Heart left ventricle (tissue), 16 donors: Measurements from ENCODE around the gene PLB1. TPM values are rescaled to one million over a fixed set of nuclear protein-coding genes. Genes with fewer than 3 reads are reported as not detected.

Experiments used
- ATAC-seq, 4 donors: fragments of 200-7000 bp; cut with Tn5 transposase; one replicate each; pipeline ENCODE4 v1.9.1; 2020 to 2022; ENCODE audit warnings: moderate library complexity in 4 of 4, mild to moderate bottlenecking in 3 of 4, moderate number of reproducible peaks in 1 of 4
- DNase-seq, 5 donors: peaks; one replicate each; pipeline ENCODE4 v3.0.0-alpha.2; 2020
- H3K27ac ChIP-seq, 12 donors: fragments of 200-600 bp; sonication (generic) in 4 of 12; one replicate each; pipeline versions ENCODE4 v1.5.0 to v1.8.0; 2016 to 2022; ENCODE audit warnings: mild to moderate bottlenecking in 2 of 12
- H3K27me3 ChIP-seq, 9 donors: fragments of 200-600 bp; sonication (generic) in 2 of 9; one replicate each; pipeline versions ENCODE4 v1.5.1 to v1.8.0; 2016 to 2022; ENCODE audit warnings: mild to moderate bottlenecking in 3 of 9
- H3K36me3 ChIP-seq, 9 donors: fragments of 200-600 bp; sonication (generic) in 2 of 9; one replicate each; pipeline versions ENCODE4 v1.5.0 to v1.8.0; 2018 to 2022; ENCODE audit warnings: mild to moderate bottlenecking in 2 of 9
- H3K4me1 ChIP-seq, 12 donors: fragments of 200-600 bp; sonication (generic) in 4 of 12; one replicate each; pipeline versions ENCODE4 v1.5.0 to v1.8.0; 2016 to 2022; ENCODE audit warnings: mild to moderate bottlenecking in 3 of 12
- H3K4me3 ChIP-seq, 12 donors: fragments of 200-600 bp; sonication (generic) in 4 of 12; one replicate each; pipeline versions ENCODE4 v1.5.0 to v1.8.0; 2017 to 2022; ENCODE audit warnings: mild to moderate bottlenecking in 9 of 12, moderate library complexity in 4 of 12
- H3K9me3 ChIP-seq, 12 donors: fragments of 200-600 bp; sonication (generic) in 4 of 12; one replicate each; pipeline versions ENCODE4 v1.5.0 to v1.8.0; 2016 to 2022; ENCODE audit warnings: mild to moderate bottlenecking in 1 of 12
- CTCF ChIP-seq, 12 donors: fragments of 200-600 bp; sonication (generic) in 4 of 12; IDR thresholded peaks; one replicate each; pipeline versions ENCODE4 v1.5.0 to v1.8.0; 2018 to 2022; ENCODE audit warnings: antibody characterized with exemption in 12 of 12, mild to moderate bottlenecking in 5 of 12
- POLR2A ChIP-seq, 2 donors: fragments of 450-650 bp; IDR thresholded peaks; one replicate each; pipeline ENCODE4 v1.6.1; 2017; ENCODE audit warnings: antibody characterized with exemption in 2 of 2, mild to moderate bottlenecking in 2 of 2, moderate library complexity in 2 of 2
- WGBS, 4 donors: extraction: QIAGEN DNeasy Blood & Tissue Kit in 2 of 4; methylation state at CpG; one replicate each; pipeline versions ENCODE4 v1.1.5 to v1.1.7; 2013 to 2018; 5-methylcytosine and 5-hydroxymethylcytosine counted together
- intact Hi-C, 10 donors: fragments of 100-400 bp; cut with DNase I; formaldehyde crosslinking; loops; one replicate each; pipeline versions ENCODE4 v1.11.1 to v1.14.2; 2022
- polyA plus RNA-seq, 2 donors: library from polyadenylated mRNA; stranded (reverse); fragments of 200-250 nt; gene quantifications; one replicate each; pipeline ENCODE4 v1.2.3, GENCODE V29; 2013
- total RNA-seq, 9 donors: library from RNA; depleted of rRNA in 2 of 9; stranded (reverse); fragments of >200 nt in 2 of 9; fragmentation: NEBNext Ultra II Directional in 3 of 9; extraction: Animal tissue kit (Norgen Biotek cat#: 25700) in 3 of 9; gene quantifications; one replicate each; pipeline versions ENCODE4 v1.1.0 to v1.2.4, GENCODE V29; 2016 to 2023
- donor health status: ischemic (EF 13 %, LVEDD 7.1; RV severe dilation, severe dysfunction).
- donor health status: healthy with polysubstance abuse.
- donor health status: DM: no; HTN: yes; CAD: no.
- donor health status: DM: no; HTN: no; CAD: no.
- donor health status: ischemic (EF 25% LVEDD 6.9; RV normal size, moderate dysfunction).
- donor health status: ischemic (EF 25% LVEDD 5.7; RV mildly dilated, moderate dysfunction).
- donor health status: healthy.
- donor health status: DM: yes; HTN: yes; CAD: no.
- donor health status: ischemic (EF 35%, LVEDD 5.7; RV mildly dilated, moderate dysfunction).
- donor health status: nonischemic (EF 11% LVEDD 7.7; RV severe dilation, severe dysfunction).
- donor health status: DM: yes; HTN: yes; CAD: no.
- donor health status: PGD.
- donor health status: ischemic (EF 29% LVEDD 5.4; RV normal size, mild dysfunction).
- donor health status: nonischemic (EF 23%, LVEDD 6.1; RV moderate dilation, normal function).

The PLB1 gene
- total and polyA plus RNA-seq, 11 donors, result 0.35 to 5.5 (median 1.3) TPM

- WGBS, 4 donors, result 36 to 39% (median 38%) methylated on average over 11 of the region's 11 CpGs
- Histone ChIP-seq H3K4me1 (peaks cover 8 to 60% (median 39%) of the 10 kb centered on the region in 12 donors), H3K9me3 (peaks cover 0 to 4% (median 0%) of the 10 kb centered on the region in 12 donors), H3K27ac (peak overlapping the region in 11 of 12 donors; percentile 43 to 80 (median 69)), H3K27me3 (no peaks in the 10 kb centered on the region), H3K36me3 (no peaks in the 10 kb centered on the region), H3K4me3 (no peak overlapping the region)
- peak in 4 of 5 donors; percentile 42 to 78 (median 51) for DNase-seq
- intact Hi-C loops, result no loop called here
- TF ChIP-seq POLR2A (IDR thresholded peaks at IDR 0.05) (no peak), CTCF (IDR thresholded peaks at IDR 0.05) (no peak)
- ATAC-seq, result peak in 3 of 4 donors; percentile 44 to 64 (median 45)
Observed at GRCh38 chr2:28678175-28678855, 182.5 kb downstream of the PLB1 start.

- ATAC-seq (no peak), DNase-seq (no peak)
- H3K4me1 ChIP-seq, result peaks cover 13 to 66% (median 46%) of the 10 kb centered on the region in 12 donors
- WGBS, 4 donors, result 81 to 100% (median 94%) methylated on average over 1 of the region's 1 CpG
- intact Hi-C loops, result no loop called here
- peak overlapping the region in 11 of 12 donors; percentile 43 to 80 (median 69) for H3K27ac ChIP-seq
- H3K36me3 ChIP-seq, result no peaks in the 10 kb centered on the region
- H3K9me3 ChIP-seq, result no peaks in the 10 kb centered on the region
- TF ChIP-seq POLR2A (IDR thresholded peaks at IDR 0.05), result no peak
- TF ChIP-seq CTCF (IDR thresholded peaks at IDR 0.05), result no peak
- no peak overlapping the region for H3K4me3 ChIP-seq
- H3K27me3 ChIP-seq, result no peaks in the 10 kb centered on the region
Observed at GRCh38 chr2:28678944-28679343, 183.1 kb downstream of the PLB1 start.

- Histone ChIP-seq H3K4me3 (no peak overlapping the region), H3K9me3 (no peaks in the 10 kb centered on the region), H3K4me1 (peaks cover 14 to 74% (median 52%) of the 10 kb centered on the region in 12 donors), H3K36me3 (no peaks in the 10 kb centered on the region), H3K27ac (peak overlapping the region in 10 of 12 donors; percentile 11 to 83 (median 74)), H3K27me3 (no peaks in the 10 kb centered on the region)
- TF ChIP-seq POLR2A (IDR thresholded peaks at IDR 0.05) (no peak), CTCF (IDR thresholded peaks at IDR 0.05) (no peak)
- no peak for ATAC-seq
- no peak for DNase-seq
- WGBS, 4 donors, result 93 to 100% (median 95%) methylated on average over 4 to 6 of the region's 6 CpGs
- intact Hi-C loops, result loop anchor here in 7 of 10 donors (5.0 to 10.0 kb wide), 4 partner anchors 56 to 88 kb away; partner anchors contain the start of gene PPP1CB (in 4 of the 7)
Observed at GRCh38 chr2:28680657-28681056, 184.8 kb downstream of the PLB1 start.

GRCh38 chr2:28681158-28681571 is 185.3 kb downstream of the PLB1 start:
- intact Hi-C loops, result loop anchor here in 7 of 10 donors (5.0 to 10.0 kb wide), 4 partner anchors 56 to 89 kb away; partner anchors contain the start of gene PPP1CB (in 4 of the 7)
- WGBS, 4 donors, result 18 to 38% (median 32%) methylated on average over 4 of the region's 4 CpGs
- Histone ChIP-seq H3K27ac (peak overlapping the region in 10 of 12 donors; percentile 8 to 83 (median 74)), H3K36me3 (no peaks in the 10 kb centered on the region), H3K9me3 (no peaks in the 10 kb centered on the region), H3K4me1 (peaks cover 14 to 74% (median 52%) of the 10 kb centered on the region in 12 donors), H3K27me3 (no peaks in the 10 kb centered on the region), H3K4me3 (no peak overlapping the region)
- TF ChIP-seq POLR2A (IDR thresholded peaks at IDR 0.05), result no peak
- TF ChIP-seq CTCF (IDR thresholded peaks at IDR 0.05), result no peak
- DNase-seq, result peak in 2 of 5 donors; percentile 42 to 46
- peak in 1 of 4 donors; percentile 52 for ATAC-seq
